BLaER1 treated with 17β-estradiol and CSF1 and Interleukin-3, amounts not matched to agents 10 nM and 100 nM (cell line): ENCODE data around the gene MRPS18A.

ENCODE experiments used
- H3K27ac ChIP-seq, 11 experiments: shearing (Covaris generic); formaldehyde crosslinking; 2 replicates each; pipeline ENCODE4 v1.8.1; 2022
- H3K27me3 ChIP-seq, 11 experiments: shearing (Covaris generic); formaldehyde crosslinking; 2 replicates each; pipeline ENCODE4 v1.8.1; 2022
- H3K36me3 ChIP-seq, 11 experiments: shearing (Covaris generic); formaldehyde crosslinking; 2 replicates each; pipeline ENCODE4 v1.8.1; 2022
- H3K4me1 ChIP-seq, 10 experiments: shearing (Covaris generic); formaldehyde crosslinking; 2 replicates each; pipeline ENCODE4 v1.8.1; 2022
- H3K4me2 ChIP-seq, 11 experiments: shearing (Covaris generic); formaldehyde crosslinking; 2 replicates each; pipeline ENCODE4 v1.8.1; 2022
- H3K4me3 ChIP-seq, 10 experiments: shearing (Covaris generic); formaldehyde crosslinking; 2 replicates each; pipeline ENCODE4 v1.8.1; 2022
- H3K9ac ChIP-seq, 11 experiments: shearing (Covaris generic); formaldehyde crosslinking; 2 replicates each; pipeline ENCODE4 v1.8.1; 2022
- H3K9me3 ChIP-seq, 11 experiments: shearing (Covaris generic); formaldehyde crosslinking; replicated peaks in 1 of 11; 2 replicates each; pipeline ENCODE4 v1.8.1; 2022
- H4K20me1 ChIP-seq, 11 experiments: shearing (Covaris generic); formaldehyde crosslinking; 2 replicates each; pipeline ENCODE4 v1.8.1; 2022
- Cebpa-rat ChIP-seq, 11 experiments: shearing (Covaris generic); IDR thresholded peaks; 2 replicates each; pipeline ENCODE4 v1.8.1; 2022

Gene MRPS18A

DNA sequence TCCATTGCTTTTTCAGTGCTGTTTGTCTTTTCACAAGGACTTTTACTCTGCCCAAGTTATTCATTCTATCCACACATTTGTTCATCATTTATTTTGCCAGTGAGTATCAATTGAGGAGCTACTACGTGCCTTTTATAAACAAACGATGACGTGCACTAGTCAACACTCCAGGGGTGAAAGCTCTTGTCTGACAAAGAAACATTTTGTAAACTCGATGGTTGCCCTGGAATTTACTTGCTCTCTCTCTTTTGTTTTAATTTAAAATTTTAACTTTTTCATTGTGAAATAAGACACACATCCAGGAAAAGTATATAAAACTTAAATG, 8.3 kb upstream of the MRPS18A start:
- H4K20me1 ChIP-seq: no peaks in the 10 kb centered on the region
- no peak overlapping the region for H3K27ac ChIP-seq
- H3K9me3 ChIP-seq: no peaks in the 10 kb centered on the region
- no peak overlapping the region for H3K4me3 ChIP-seq
- H3K36me3 ChIP-seq: no peaks in the 10 kb centered on the region
- peaks cover 0 to 24% (median 0%) of the 10 kb centered on the region in 10 experiments; a peak in 6 of 20 replicates for H3K4me1 ChIP-seq
- H3K27me3 ChIP-seq: no peaks in the 10 kb centered on the region
- no peak overlapping the region for H3K4me2 ChIP-seq
- TF ChIP-seq Cebpa-rat (IDR thresholded peaks at IDR 0.05): no peak
- no peak overlapping the region for H3K9ac ChIP-seq

DNA sequence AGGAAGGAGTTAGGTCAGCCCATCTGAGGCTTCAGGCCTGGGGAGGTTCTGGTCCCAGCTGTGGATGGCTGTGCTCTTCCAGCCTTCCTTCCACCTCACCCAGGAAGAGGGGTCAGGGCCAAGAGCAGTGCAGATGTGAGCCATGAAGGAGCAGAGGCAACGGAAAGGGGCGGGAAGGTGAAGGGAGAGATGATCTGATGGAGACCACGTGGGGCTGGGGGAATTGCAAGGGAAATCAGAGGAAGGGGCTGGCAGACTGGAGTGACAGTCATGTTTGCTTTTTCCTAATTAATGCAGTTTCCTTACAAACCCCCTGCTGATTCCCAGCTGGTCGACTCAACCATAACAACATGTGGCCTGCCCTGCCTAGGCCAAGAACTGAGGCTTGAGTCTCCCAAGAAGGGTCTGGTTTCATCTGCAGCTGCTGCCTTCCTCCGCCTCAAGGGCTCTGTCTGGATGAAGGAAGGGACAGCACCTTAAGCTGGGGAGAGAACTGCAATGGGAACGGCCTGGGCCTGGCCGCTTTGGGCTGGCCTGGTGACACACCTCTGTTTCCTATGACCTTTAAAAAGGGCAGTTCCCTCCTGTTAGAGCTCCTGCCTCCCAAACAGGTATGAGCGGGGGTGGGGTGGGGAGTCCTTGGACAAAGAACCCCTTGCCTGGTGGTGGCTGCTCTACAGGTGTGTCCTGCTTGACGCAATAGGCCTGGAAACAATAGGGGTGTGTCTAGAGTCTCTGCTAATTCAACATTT, 7.8 kb upstream of the MRPS18A start:
- TF ChIP-seq Cebpa-rat (IDR thresholded peaks at IDR 0.05): no peak
- no peaks in the 10 kb centered on the region for H3K27me3 ChIP-seq
- H3K4me3 ChIP-seq: no peak overlapping the region
- H3K9me3 ChIP-seq: no peaks in the 10 kb centered on the region
- H4K20me1 ChIP-seq: no peaks in the 10 kb centered on the region
- H3K27ac ChIP-seq: no peak overlapping the region
- no peak overlapping the region for H3K4me2 ChIP-seq
- H3K36me3 ChIP-seq: no peaks in the 10 kb centered on the region
- no peak overlapping the region for H3K9ac ChIP-seq
- peaks cover 0 to 19% (median 0%) of the 10 kb centered on the region in 10 experiments; a peak in 6 of 20 replicates for H3K4me1 ChIP-seq

DNA sequence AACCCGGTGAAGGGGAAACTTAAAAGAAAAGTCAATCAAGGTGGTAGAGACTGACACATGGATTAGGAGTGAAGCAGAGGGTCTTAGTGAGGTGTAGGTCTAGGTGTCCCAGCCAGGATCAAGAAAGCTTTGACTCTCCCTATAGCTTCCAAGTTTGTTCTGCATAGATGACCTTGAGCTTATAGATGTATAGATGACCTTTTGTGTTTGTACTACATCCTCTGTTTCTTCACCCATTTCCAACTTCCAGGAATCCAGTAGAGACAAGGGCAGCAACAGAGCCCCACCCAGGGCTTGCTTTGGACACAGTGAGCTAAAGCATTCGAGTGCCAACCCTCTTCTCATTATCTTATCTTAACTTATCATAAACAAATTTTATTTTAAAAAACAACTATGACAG, 1.8 kb upstream of the MRPS18A start:
- TF ChIP-seq Cebpa-rat (IDR thresholded peaks at IDR 0.05): no peak
- Histone ChIP-seq H3K4me1 (peaks cover 32 to 36% (median 33%) of the 10 kb centered on the region in 10 experiments), H3K36me3 (peaks cover 0 to 8% (median 0%) of the 10 kb centered on the region in 11 experiments; a peak in 2 of 22 replicates), H3K27me3 (no peaks in the 10 kb centered on the region), H3K27ac (no peak overlapping the region), H3K4me3 (no peak overlapping the region), H3K9ac (no peak overlapping the region), H3K9me3 (no peaks in the 10 kb centered on the region), H3K4me2 (no peak overlapping the region), H4K20me1 (peaks cover 0 to 22% (median 7%) of the 10 kb centered on the region in 11 experiments; a peak in 14 of 22 replicates)

DNA sequence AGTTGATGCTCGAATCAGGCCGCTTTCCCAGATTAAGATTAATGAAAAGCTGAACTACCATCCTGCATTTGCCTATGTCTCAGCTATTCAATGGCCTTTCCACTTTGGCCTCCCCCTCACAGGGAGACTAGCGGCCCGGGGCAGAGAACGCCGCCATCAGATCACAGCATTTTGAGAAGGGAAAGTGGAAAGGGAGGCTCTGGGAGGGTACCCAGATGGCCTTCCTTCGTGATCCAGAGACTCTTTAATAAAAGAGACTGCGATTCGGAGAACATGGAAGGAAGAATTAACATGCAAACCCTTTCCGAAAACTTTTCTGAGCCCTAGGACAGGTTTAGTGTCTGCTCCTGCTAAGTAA, 533 bp downstream of the MRPS18A start:
- Histone ChIP-seq H4K20me1 (peaks cover 10 to 46% (median 30%) of the 10 kb centered on the region in 11 experiments; a peak in 19 of 22 replicates), H3K9me3 (no peaks in the 10 kb centered on the region), H3K4me2 (peak overlapping the region; percentile 83 to 97 (median 92)), H3K27ac (peak overlapping the region; percentile 80 to 91 (median 85)), H3K4me3 (peak overlapping the region; percentile 74 to 94 (median 86)), H3K4me1 (peaks cover 41 to 56% (median 46%) of the 10 kb centered on the region in 10 experiments), H3K36me3 (peaks cover 5 to 26% (median 17%) of the 10 kb centered on the region in 11 experiments), H3K27me3 (no peaks in the 10 kb centered on the region), H3K9ac (peak overlapping the region; percentile 79 to 93 (median 87))
- no peak for TF ChIP-seq Cebpa-rat (IDR thresholded peaks at IDR 0.05)

DNA sequence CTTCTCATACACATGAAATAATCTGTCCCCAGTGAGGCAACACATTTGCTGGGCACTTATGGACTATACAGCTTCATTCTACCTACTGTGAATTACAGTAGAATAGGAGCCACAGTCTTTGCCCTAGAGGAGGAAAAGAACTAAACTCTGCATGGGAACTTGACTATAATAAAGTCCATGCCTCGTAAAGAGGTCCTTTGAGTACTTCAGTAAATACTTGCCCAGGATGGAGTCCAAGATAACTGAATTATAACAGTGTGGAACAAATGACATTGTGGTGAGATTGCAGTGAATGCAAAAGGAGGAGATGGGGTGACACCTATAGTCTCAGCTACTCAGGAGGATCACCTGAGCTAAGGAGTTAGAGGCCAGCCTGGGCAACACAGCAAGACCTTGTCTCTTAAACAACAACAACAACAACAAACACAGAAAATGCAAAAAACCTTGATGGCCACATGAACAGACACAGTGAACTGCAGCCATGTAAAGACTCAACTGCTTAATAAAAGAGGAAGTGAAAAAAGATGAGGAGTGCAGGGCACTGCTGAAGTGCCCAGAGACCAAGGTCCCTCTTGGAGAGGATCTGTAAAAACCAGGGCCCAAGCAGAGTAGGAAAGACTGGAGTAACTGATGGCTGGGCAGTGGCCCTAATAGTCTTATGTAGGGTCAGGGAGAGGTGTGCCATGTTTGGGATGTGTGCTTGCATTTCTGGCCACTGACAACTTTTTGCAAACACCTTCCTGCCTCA, 3.7 kb downstream of the MRPS18A start:
- H3K4me1 ChIP-seq: peaks cover 41 to 56% (median 46%) of the 10 kb centered on the region in 10 experiments
- peak overlapping the region in 2 of 11 experiments; percentile 9 to 28; a peak in 2 of 22 replicates for H3K27ac ChIP-seq
- H3K4me3 ChIP-seq: no peak overlapping the region
- peaks cover 25 to 73% (median 53%) of the 10 kb centered on the region in 11 experiments; a peak in 20 of 22 replicates for H4K20me1 ChIP-seq
- H3K9me3 ChIP-seq: no peaks in the 10 kb centered on the region
- TF ChIP-seq Cebpa-rat (IDR thresholded peaks at IDR 0.05): no peak
- H3K36me3 ChIP-seq: peaks cover 37 to 58% (median 49%) of the 10 kb centered on the region in 11 experiments
- H3K27me3 ChIP-seq: no peaks in the 10 kb centered on the region
- H3K4me2 ChIP-seq: peak overlapping the region; percentile 36 to 97 (median 61)
- H3K9ac ChIP-seq: no peak overlapping the region

DNA sequence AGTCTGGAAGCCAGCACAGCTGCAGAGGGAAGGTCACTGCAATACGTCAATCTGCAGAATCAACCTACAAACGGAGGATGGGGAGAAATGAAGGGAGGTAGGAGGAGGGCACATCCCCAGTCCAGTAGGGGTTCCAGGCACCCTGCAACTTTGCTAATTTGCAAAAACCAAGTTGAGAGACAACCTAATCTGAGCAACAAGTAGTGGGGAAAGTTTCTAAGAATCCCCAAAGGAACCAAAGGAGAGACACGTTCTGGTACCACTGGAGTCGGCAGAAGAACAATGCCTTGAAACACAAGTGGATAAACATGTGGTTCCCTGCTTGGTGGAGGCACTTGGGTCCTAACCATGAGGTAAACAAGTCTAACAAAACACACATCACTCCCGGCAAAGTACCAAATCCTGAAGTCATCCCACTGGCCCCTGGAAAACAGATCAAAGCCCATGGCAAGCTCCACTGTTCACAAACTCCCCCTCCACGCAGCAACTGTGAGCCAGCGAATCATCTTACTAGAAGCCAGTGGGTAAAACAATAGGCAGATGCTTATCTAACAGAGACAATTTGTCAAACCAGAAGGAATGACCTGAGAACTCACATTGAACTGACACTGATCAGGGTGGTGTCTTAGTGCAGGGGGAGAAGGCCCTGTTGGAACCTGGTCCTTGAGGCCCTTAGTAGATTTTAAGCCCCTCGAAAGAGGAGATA, 4.7 kb downstream of the MRPS18A start:
- H3K27ac ChIP-seq: no peak overlapping the region
- H3K9me3 ChIP-seq: no peaks in the 10 kb centered on the region
- H3K4me1 ChIP-seq: peaks cover 35 to 47% (median 39%) of the 10 kb centered on the region in 10 experiments
- H3K4me3 ChIP-seq: no peak overlapping the region
- H4K20me1 ChIP-seq: peaks cover 25 to 74% (median 59%) of the 10 kb centered on the region in 11 experiments; a peak in 20 of 22 replicates
- peaks cover 47 to 68% (median 59%) of the 10 kb centered on the region in 11 experiments for H3K36me3 ChIP-seq
- no peak overlapping the region for H3K9ac ChIP-seq
- TF ChIP-seq Cebpa-rat (IDR thresholded peaks at IDR 0.05): no peak
- peak overlapping the region in 3 of 11 experiments; percentile 61 to 97 (median 94); a peak in 5 of 22 replicates for H3K4me2 ChIP-seq
- no peaks in the 10 kb centered on the region for H3K27me3 ChIP-seq

DNA sequence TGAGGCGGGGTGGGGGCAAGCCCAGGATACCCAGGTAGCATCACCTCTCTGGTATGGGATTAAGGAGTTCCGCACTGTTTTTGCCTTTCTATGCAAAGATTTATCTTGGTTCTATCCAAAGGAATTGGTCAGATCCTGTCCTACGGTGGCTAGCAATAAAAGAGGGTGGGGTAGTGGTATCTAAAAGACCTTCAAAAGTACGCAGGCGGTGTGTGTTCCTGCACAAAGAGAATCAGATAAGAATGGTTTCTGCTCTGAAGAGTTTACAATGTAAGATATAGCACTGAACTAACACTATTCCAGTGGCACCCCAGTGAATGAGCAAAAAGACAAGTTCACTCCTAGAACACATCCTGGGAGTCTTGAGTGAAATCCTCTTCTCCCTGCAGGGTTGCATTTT, 6.3 kb downstream of the MRPS18A start:
- peaks cover 63 to 84% (median 75%) of the 10 kb centered on the region in 11 experiments for H3K36me3 ChIP-seq

DNA sequence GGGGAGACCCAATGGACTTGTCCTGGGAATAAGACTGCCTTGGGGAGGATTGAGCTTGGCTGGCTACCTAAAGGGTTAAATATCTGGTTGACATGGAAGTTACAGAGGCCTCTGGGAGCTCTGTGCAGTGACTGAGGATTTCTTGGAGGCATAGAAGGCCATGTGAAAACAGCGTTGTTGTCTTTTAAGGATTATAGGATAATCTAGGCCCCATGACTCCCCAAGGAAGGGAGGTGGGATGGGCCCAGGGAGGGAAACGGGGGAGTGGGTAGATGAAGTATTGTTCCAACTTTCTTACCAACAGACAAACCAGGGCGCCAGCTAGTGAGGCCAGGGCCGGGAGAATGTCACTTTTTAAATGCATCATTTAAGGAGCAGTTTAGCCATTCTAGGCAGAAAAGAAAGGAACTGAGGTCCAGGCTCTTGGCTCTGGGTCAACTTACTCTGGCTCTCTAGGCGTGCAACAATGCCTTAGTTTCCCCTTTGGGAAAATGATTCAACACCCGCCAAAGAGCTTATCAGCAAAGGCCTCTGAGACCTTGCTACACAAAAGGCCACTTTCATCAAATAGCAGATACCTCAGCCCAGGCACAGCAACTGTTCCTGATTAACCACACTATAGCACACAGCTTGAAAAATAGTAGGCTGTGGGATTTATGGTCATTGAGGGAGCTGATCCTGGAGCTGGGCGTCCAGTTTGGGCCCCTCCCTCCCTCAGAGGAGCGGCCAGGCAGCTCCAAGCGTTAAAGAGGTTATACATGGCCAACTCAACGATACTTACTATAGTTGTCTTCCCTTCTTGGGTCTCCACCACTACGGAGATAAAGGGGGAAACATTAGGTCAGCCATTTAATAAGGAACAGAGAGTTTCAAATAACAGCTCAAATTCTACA, 7.0 kb downstream of the MRPS18A start:
- Histone ChIP-seq H3K4me3 (no peak overlapping the region), H4K20me1 (peaks cover 31 to 92% (median 61%) of the 10 kb centered on the region in 11 experiments; a peak in 20 of 22 replicates), H3K27ac (no peak overlapping the region), H3K4me2 (no peak overlapping the region), H3K9ac (no peak overlapping the region), H3K27me3 (no peaks in the 10 kb centered on the region), H3K36me3 (peaks cover 70 to 91% (median 82%) of the 10 kb centered on the region in 11 experiments), H3K9me3 (no peaks in the 10 kb centered on the region), H3K4me1 (peaks cover 21 to 31% (median 23%) of the 10 kb centered on the region in 10 experiments)
- TF ChIP-seq Cebpa-rat (IDR thresholded peaks at IDR 0.05): no peak

More for the DNA sequence above, 6.3 kb downstream of the MRPS18A start:
- Histone ChIP-seq H3K27ac (no peak overlapping the region), H3K4me1 (peaks cover 27 to 39% (median 30%) of the 10 kb centered on the region in 10 experiments), H4K20me1 (peaks cover 31 to 85% (median 60%) of the 10 kb centered on the region in 11 experiments; a peak in 20 of 22 replicates), H3K9ac (no peak overlapping the region), H3K4me2 (no peak overlapping the region), H3K27me3 (no peaks in the 10 kb centered on the region), H3K9me3 (no peaks in the 10 kb centered on the region), H3K4me3 (no peak overlapping the region)
- no peak for TF ChIP-seq Cebpa-rat (IDR thresholded peaks at IDR 0.05)
